Endothelial cell of umbilical vein (primary cell): ENCODE data around the gene MAML2.

Source experiments
- CTCF ChIP-seq, 2 donors: IDR thresholded peaks; 1 replicate in 1 of 2; 2 replicates in 1 of 2; pipeline ENCODE4 v1.5.1; 2011; ENCODE audit warnings: low read length in 2 of 2, mild to moderate bottlenecking in 2 of 2, moderate library complexity in 2 of 2, control low read depth in 1 of 2, inconsistent platforms in 1 of 2, low read depth in 1 of 2; ENCODE audit not compliant: insufficient read depth in 1 of 2; ENCODE audit errors: extremely low read depth in 1 of 2
- EZH2 ChIP-seq: IDR thresholded peaks from 2 replicates; pipeline ENCODE4 v1.6.1; 2012; ENCODE audit warnings: borderline replicate concordance, low read depth, mild to moderate bottlenecking, moderate library complexity, low read length, inconsistent platforms; ENCODE audit not compliant: severe bottlenecking
- FOS ChIP-seq: IDR thresholded peaks from 2 replicates; pipeline ENCODE4 v1.6.1; 2011; ENCODE audit warnings: mild to moderate bottlenecking, low read length, moderate library complexity, borderline replicate concordance; ENCODE audit not compliant: insufficient read depth
- JUN ChIP-seq: IDR thresholded peaks from 2 replicates; pipeline ENCODE4 v1.6.1; 2011; ENCODE audit warnings: borderline replicate concordance, low read depth; ENCODE audit not compliant: insufficient read length, insufficient read depth
- MAX ChIP-seq: IDR thresholded peaks from 2 replicates; pipeline ENCODE4 v1.6.1; 2011; ENCODE audit not compliant: insufficient read depth, insufficient read length
- POLR2A ChIP-seq: IDR thresholded peaks from 2 replicates; pipeline ENCODE4 v1.6.1; 2012; ENCODE audit warnings: low read depth, mild to moderate bottlenecking, control low read depth, low read length
- POLR2AphosphoS5 ChIP-seq: IDR thresholded peaks from 2 replicates; pipeline ENCODE4 v1.6.1; 2012; ENCODE audit warnings: low read depth, mild to moderate bottlenecking, control low read depth, low read length, moderate library complexity; ENCODE audit not compliant: insufficient read depth

DNA sequence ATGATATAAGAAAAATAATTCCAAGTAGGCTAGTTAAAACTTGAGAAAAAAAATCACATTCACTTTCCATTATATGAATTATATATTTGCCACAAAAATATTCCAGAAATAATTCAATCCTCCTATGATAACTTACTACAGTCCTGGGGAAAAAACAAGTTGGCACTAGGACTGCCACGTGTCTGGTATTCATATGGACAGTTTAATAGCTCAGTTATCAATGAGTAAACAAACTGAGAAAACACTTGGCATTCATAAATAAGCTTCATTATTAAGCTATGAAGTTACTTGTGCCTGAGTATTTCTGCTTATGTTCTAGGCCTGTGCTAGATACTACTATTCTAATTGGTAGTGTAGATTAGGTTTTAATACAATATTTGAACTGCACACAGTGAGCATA is 22.5 kb upstream of the MAML2 start:
- TF ChIP-seq CTCF (IDR thresholded peaks at IDR 0.05; ENCODE audit: extremely low read depth in 1 of 2, insufficient read depth in 1 of 2, low read depth in 1 of 2, low read length in 2 of 2), result no peak
- TF ChIP-seq EZH2, result no peak
- no peak for TF ChIP-seq POLR2A
- TF ChIP-seq MAX, result no peak
- no peak for TF ChIP-seq POLR2AphosphoS5
- no peak for TF ChIP-seq FOS
- no peak for TF ChIP-seq JUN
